WERI-Rb-1 (cell line): ENCODE measurements around the gene NOL4L.
A peak's percentile ranks its signal among the peaks of the same experiment; 100 is the strongest.

ENCODE experiments used
- DNase-seq: peaks from one replicate; pipeline ENCODE4 v3.0.0-alpha.2; 2020
- H3K27ac ChIP-seq: fragments of 250-450 bp; sonication (Bioruptor Pico); 2 replicates; pipeline ENCODE4 v1.5.1; 2020; ENCODE audit warnings: mild to moderate bottlenecking, moderate library complexity
- H3K27me3 ChIP-seq: fragments of 250-450 bp; sonication (Bioruptor Pico); 2 replicates; pipeline ENCODE4 v1.5.1; 2021; ENCODE audit warnings: mild to moderate bottlenecking, low read depth, moderate library complexity; ENCODE audit not compliant: insufficient read depth, severe bottlenecking
- H3K36me3 ChIP-seq: fragments of 250-450 bp; sonication (Bioruptor Pico); 2 replicates; pipeline ENCODE4 v1.5.1; 2020; ENCODE audit warnings: mild to moderate bottlenecking, moderate library complexity
- H3K4me3 ChIP-seq: 2 replicates; pipeline ENCODE4 v1.5.1; 2011; ENCODE audit warnings: low read depth, mild to moderate bottlenecking, control low read depth, low read length
- H3K9me3 ChIP-seq: fragments of 250-450 bp; sonication (Bioruptor Pico); 2 replicates; pipeline ENCODE4 v1.5.1; 2021; ENCODE audit warnings: mild to moderate bottlenecking, moderate library complexity; ENCODE audit not compliant: severe bottlenecking
- CTCF ChIP-seq: IDR thresholded peaks from 2 replicates; pipeline ENCODE4 v1.5.1; 2011; ENCODE audit warnings: low read depth, mild to moderate bottlenecking, control low read depth, inconsistent platforms, low read length

The NOL4L gene

GRCh38 chr20:32526125-32526524 lies 59.0 kb downstream of the NOL4L start:
- no peak for TF ChIP-seq CTCF

GRCh38 chr20:32524829-32525501 lies 60.2 kb downstream of the NOL4L start:
- no peaks in the 10 kb centered on the region for H3K9me3 ChIP-seq
- H3K27ac ChIP-seq = no peak overlapping the region
- TF ChIP-seq CTCF = no peak
- no peak for DNase-seq
- H3K36me3 ChIP-seq = peaks cover 21% of the 10 kb centered on the region
- no peaks in the 10 kb centered on the region for H3K27me3 ChIP-seq
- no peak overlapping the region for H3K4me3 ChIP-seq

More at GRCh38 chr20:32526125-32526524, 59.0 kb downstream of the NOL4L start:
- no peaks in the 10 kb centered on the region for H3K9me3 ChIP-seq
- no peak overlapping the region for H3K27ac ChIP-seq
- no peaks in the 10 kb centered on the region for H3K27me3 ChIP-seq
- H3K4me3 ChIP-seq = no peak overlapping the region
- no peak for DNase-seq
- H3K36me3 ChIP-seq = peaks cover 15% of the 10 kb centered on the region

GRCh38 chr20:32523613-32524213 lies 61.4 kb downstream of the NOL4L start:
- no peaks in the 10 kb centered on the region for H3K9me3 ChIP-seq
- H3K27me3 ChIP-seq = no peaks in the 10 kb centered on the region
- H3K27ac ChIP-seq = peak overlapping the region; percentile 71
- TF ChIP-seq CTCF = no peak
- DNase-seq = peak; percentile 31
- peaks cover 33% of the 10 kb centered on the region for H3K36me3 ChIP-seq
- H3K4me3 ChIP-seq = no peak overlapping the region

- H3K4me3 ChIP-seq = no peak overlapping the region
- no peaks in the 10 kb centered on the region for H3K9me3 ChIP-seq
- H3K36me3 ChIP-seq = peaks cover 37% of the 10 kb centered on the region
- H3K27ac ChIP-seq = peak overlapping the region; percentile 71
- no peaks in the 10 kb centered on the region for H3K27me3 ChIP-seq
- TF ChIP-seq CTCF = no peak
- DNase-seq = peak; percentile 60
Measured at GRCh38 chr20:32522776-32523612, 62.1 kb downstream of the NOL4L start.

- TF ChIP-seq CTCF = peak; percentile 39; the same call in 1 of the 2 replicates
- Histone ChIP-seq H3K4me3 (no peak overlapping the region), H3K9me3 (no peaks in the 10 kb centered on the region), H3K27me3 (no peaks in the 10 kb centered on the region), H3K27ac (peak overlapping the region; percentile 71; the same call in 1 of the 2 replicates), H3K36me3 (peaks cover 42% of the 10 kb centered on the region)
- no peak for DNase-seq
Measured at GRCh38 chr20:32522526-32522775, 62.7 kb downstream of the NOL4L start.
